ENCODE measurements around the gene SLC35D2.

DNA sequence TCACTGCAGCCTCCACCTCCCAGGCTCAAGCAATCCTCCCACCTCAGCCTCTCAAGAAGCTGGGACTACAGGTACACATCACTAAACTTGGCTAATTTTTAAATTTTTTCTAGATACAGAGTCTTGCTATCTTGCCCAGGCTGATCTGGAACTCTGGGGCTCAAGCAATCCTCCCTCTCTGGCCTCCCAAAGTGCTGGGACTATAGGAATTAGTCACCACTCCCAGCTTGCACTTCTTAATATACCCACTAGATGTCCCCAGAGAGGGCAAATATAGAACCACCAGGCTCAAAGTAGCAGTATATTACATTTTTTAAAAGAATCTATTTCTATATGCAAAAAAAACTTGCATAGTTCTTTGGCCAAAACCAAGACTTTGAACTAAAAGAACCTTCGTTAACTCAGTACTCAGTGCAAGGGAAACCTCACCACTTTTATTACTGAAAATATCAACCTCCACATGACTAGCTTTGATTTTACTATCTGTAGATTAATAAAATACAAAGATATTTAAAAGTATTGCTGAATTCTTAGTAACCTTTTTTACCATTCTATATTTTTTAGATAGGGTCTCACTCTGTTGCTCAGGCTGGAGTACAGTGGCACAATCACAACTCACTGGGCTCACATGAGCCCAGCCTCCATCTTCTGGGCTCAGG is 55.7 kb downstream of the SLC35D2 start:
- TF ChIP-seq, protein P1, sequence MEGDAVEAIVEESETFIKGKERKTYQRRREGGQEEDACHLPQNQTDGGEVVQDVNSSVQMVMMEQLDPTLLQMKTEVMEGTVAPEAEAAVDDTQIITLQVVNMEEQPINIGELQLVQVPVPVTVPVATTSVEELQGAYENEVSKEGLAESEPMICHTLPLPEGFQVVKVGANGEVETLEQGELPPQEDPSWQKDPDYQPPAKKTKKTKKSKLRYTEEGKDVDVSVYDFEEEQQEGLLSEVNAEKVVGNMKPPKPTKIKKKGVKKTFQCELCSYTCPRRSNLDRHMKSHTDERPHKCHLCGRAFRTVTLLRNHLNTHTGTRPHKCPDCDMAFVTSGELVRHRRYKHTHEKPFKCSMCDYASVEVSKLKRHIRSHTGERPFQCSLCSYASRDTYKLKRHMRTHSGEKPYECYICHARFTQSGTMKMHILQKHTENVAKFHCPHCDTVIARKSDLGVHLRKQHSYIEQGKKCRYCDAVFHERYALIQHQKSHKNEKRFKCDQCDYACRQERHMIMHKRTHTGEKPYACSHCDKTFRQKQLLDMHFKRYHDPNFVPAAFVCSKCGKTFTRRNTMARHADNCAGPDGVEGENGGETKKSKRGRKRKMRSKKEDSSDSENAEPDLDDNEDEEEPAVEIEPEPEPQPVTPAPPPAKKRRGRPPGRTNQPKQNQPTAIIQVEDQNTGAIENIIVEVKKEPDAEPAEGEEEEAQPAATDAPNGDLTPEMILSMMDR (conservative IDR thresholded peaks at IDR 0.05; ENCODE audit: low read length), result peak; percentile 90
- no peak for TF ChIP-seq EZH2phosphoT487 (IDR thresholded peaks at IDR 0.05; ENCODE audit: borderline replicate concordance, low read depth, low read length)
